GM18867 (cell line): Measurements from ENCODE around the gene HVCN1.
"Not testable (repeated sequence)": the region's sequence is repeated elsewhere in the genome, so short reads cannot be mapped to it uniquely, and the experiment has no call there.

Experiments
- ATAC-seq: cut with Tn5 transposase; IDR thresholded peaks from one replicate; pipeline ENCODE4 v1.9.1; 2021; ENCODE audit warnings: mild to moderate bottlenecking, moderate library complexity; ENCODE audit not compliant: unreplicated experiment

Gene HVCN1

GRCh38 chr12:110688446-110689280 is at the start of gene HVCN1:
TSS of gene HVCN1 (minus strand) at chr12:110689115. CDS start at chr12:110683245, 5,870 bp downstream.
- peak; percentile 22 for ATAC-seq

DNA sequence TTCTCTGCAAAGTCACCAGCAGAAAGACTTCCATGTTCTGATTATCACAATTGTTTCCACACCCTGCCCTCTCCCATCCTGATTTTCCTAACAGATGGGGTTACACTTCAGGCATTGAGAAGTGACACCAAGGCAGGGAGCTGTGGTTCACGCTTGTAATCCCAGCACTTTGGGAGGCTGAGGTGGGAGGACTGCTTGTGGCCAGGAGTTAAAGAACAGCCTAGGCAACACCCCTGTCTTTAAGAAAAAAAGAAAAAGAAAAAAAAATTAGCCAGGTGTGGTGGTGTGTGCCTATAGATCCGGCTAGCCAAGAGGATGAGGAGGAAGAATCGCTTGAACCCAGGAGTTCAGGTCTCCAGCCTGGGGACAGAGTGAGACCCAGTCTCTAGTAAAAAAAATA is 48.6 kb upstream of the HVCN1 start:
- no peak for ATAC-seq

DNA sequence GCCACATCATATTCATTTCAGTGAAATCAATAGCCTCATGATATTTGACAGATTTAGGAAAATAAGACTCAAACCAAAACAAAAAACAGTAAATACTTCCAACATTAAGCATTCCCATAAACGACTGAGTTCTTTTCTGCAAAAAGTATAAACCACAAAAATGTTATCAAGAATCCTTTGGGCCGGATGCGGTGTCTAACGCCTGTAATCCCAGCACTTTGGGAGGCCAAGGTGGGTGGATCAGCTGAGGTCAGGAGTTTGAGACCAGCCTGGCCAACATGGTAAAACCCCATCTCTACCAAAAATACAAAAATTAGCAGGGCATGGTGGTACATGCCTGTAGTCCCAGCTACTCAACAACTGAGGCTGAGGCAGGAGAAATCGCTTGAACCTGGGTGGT is 48.1 kb upstream of the HVCN1 start:
- not testable (repeated sequence) for ATAC-seq

DNA sequence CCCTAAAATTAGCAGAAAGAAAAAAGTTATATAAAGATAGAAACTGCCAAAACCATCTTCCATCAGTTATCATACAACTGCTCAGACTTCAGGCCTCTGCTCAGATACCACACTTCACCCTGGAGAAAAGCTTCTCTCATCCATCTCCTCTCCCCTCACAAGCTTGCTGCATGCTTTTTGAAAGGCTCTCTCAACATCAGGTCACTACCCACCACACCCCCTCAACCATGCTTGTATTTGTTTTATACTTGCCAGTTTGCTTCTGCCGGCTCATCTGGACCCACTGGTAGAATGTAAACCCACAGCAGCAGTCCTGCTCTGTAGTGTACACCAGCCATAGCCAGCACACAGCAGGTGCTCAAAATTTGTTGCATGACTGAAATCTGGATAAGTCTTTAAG is 45.0 kb upstream of the HVCN1 start:
- ATAC-seq = no peak

- ATAC-seq = no peak
Measured at GRCh38 chr12:110733089-110733715, 44.3 kb upstream of the HVCN1 start.

- ATAC-seq = no peak
Measured at GRCh38 chr12:110732572-110732971, 43.7 kb upstream of the HVCN1 start.

GRCh38 chr12:110731479-110731878 is 42.6 kb upstream of the HVCN1 start:
- no peak for ATAC-seq

- ATAC-seq = no peak
Measured at GRCh38 chr12:110728628-110729027, 39.7 kb upstream of the HVCN1 start.

DNA sequence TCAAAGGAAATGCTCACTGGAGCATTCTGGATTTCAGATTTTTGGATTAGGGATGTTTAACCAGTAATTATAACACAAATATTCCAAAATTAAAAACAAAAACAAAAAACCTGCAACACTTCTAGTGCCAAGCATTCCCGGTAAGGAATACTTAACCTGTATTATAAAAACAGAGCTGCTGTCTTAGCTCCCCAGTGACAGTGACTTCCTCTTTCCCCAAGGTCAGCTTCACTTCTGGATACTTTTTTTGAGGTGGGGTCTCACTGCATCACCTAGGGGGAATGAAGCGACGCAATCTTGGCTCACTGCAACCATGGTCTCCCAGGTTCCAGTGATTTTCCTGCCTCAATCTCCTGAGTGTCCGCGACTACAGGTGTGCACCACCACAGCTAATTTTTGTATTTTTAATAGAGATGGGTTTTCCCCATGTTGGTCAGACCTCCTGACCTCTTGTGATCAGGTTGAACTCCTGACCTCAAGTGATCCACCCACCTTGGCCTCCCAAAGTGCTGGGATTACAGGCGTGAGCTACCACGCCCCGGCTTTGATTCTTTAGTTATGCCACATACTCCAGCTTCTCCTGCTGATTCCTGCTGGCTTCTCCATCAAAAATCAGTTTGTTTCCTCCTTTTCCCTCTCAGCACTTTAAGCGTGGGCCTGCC is 37.9 kb upstream of the HVCN1 start:
- no peak for ATAC-seq

DNA sequence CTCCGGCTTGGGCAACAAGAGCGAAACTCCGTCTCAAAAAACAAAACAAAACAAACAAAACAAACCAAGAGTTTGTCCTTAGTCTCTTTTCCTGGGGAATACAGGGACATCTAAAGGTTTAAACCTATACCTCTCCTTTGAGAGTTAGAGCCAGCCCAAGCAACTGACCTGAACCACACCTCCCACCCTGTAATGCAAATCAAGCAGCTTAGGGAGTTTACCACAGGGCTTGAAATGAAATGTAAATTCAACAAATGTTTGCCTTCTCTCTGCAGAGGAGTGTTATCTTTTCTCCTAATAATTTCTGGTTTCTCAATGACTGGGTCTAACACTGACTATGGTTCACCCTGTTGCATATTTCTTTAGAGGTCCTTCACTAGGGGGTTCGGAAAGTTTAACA is 37.1 kb upstream of the HVCN1 start:
- no peak for ATAC-seq

- ATAC-seq = no peak
Measured at GRCh38 chr12:110725267-110725666, 36.4 kb upstream of the HVCN1 start.

DNA sequence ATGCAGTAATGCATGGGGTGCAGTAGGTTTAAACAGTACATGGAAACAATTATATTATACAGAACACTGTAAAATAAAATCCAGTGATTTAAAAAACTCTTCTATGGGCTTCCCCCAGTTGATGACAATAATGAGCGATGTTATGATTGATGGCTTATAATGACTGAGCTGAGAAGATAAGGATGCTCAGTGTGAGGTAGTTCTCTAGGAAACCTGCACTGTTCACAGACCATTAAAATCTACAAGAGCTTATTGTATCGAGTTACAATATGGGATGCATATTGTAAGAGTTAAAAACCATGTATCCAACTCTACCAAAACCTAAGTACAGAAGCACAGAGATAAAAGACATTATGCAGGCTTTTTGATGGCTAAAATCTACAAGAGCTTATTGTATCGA is 34.0 kb upstream of the HVCN1 start:
- not testable (repeated sequence) for ATAC-seq

DNA sequence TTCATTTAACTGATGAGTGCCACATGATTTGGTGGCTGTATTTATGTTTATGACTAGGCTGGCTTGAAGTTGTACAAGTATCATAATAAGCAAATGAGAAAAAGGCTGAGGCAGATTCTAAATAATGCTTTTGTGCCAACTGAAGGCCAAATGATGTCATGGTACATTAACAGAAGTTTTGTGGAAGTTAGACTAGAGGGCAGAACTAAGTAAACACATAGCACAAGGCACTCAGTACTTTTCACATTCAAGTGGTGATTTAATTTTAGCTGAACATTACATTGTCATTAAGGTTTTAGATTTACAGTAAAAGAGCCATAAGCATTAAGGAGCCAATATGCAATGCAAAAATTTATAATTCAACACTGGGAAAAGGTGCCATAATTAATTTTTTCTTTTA is 32.7 kb upstream of the HVCN1 start:
- ATAC-seq = no peak

GRCh38 chr12:110720516-110720915 is 31.6 kb upstream of the HVCN1 start:
- no peak for ATAC-seq

GRCh38 chr12:110718222-110718908 is 29.4 kb upstream of the HVCN1 start:
- ATAC-seq = no peak

DNA sequence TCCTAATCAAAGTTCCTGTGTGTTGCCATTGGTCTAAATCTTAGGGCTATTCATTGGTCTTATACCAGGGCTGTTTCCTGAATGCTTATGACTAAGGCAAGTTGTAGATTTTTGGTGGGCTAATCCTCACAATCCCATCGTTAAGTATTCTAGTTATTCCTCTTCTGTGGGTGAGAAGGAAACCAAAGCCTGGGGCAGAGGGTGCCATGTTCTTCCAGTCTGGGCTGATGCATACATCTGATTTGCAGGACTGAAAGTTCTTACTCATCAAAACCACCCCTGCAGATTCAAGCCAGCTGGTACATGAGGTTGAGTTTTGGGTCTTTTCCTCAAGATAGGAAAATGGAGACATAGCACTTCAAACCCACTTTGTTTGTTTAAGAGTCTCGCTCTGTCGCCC is 28.1 kb upstream of the HVCN1 start:
- no peak for ATAC-seq

GRCh38 chr12:110708917-110709316 is 20.0 kb upstream of the HVCN1 start:
- no peak for ATAC-seq

DNA sequence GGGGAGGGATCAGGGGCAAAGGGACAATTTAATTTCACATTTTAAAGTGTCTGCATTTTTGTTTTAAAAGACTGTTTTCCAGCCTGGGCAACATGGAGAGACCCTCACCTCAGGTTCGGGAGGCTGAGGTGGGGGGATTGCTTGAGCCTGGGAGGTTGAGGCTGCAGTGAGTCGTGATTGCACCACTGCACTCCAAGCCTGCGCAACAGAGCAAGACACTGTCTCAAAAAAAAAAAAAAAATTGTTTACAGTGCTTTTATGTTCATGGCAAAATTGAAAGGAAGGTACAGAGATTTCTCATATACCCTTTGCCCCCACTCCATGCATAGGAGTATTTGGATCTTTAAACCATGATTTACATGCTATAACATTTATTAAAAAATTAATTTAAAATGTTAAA is 16.4 kb upstream of the HVCN1 start:
- ATAC-seq = no peak

- no peak for ATAC-seq
Measured at GRCh38 chr12:110704750-110705149, 15.8 kb upstream of the HVCN1 start.

GRCh38 chr12:110704231-110704630 is 15.3 kb upstream of the HVCN1 start:
- ATAC-seq = no peak

- no peak for ATAC-seq
Measured at GRCh38 chr12:110702081-110702480, 13.2 kb upstream of the HVCN1 start.
